H1 (cell line): ENCODE measurements around the gene OTUD5. TPM values are rescaled to one million over a fixed set of nuclear protein-coding genes. Genes with fewer than 3 reads are reported as not detected.
A peak's percentile ranks its signal among the peaks of the same experiment; 100 is the strongest.

Experiments used
- CTCF ChIA-PET: fragments of 300-600 bp; sonication (Branson Sonifier 250); formaldehyde crosslinking; loops from one replicate; lab custom pipeline; 2021; ENCODE audit not compliant: partially characterized antibody; lab: Charles Lee
- POLR2A ChIA-PET: fragments of 300-600 bp; sonication (Branson Sonifier 250); formaldehyde crosslinking; loops from one replicate; lab custom pipeline; 2021; ENCODE audit warnings: inconsistent platforms; ENCODE audit not compliant: partially characterized antibody; lab: Charles Lee
- DNase-seq, 2 experiments: peaks; one replicate each; pipeline versions ENCODE4 v3.0.0 to v3.0.0-alpha.2; 2010 to 2022; ENCODE audit warnings: low spot score in 2 of 2, low read depth in 1 of 2, mixed read lengths in 1 of 2
- FAIRE-seq: peaks from 2 replicates; lab custom pipeline; 2011; peaks lifted over from hg19 to GRCh38; lab: Jason Lieb, UNC
- H2AFZ ChIP-seq: 2 replicates; pipeline ENCODE4 v1.8.1; 2012; ENCODE audit warnings: low read length, inconsistent platforms
- H2AK5ac ChIP-seq: 2 replicates; pipeline ENCODE4 v1.6.1; 2013; ENCODE audit warnings: low read depth, low read length
- H2BK120ac ChIP-seq: replicated peaks from 2 replicates; pipeline ENCODE3; 2013; ENCODE audit warnings: low read depth, low read length, inconsistent platforms
- H2BK12ac ChIP-seq: 2 replicates; pipeline ENCODE4 v1.6.1; 2013; ENCODE audit warnings: low read depth, low read length
- H2BK15ac ChIP-seq: 2 replicates; pipeline ENCODE4 v1.6.1; 2013; ENCODE audit warnings: low read length
- H2BK20ac ChIP-seq: 2 replicates; pipeline ENCODE4 v1.6.1; 2013; ENCODE audit warnings: low read length
- H2BK5ac ChIP-seq: 2 replicates; pipeline ENCODE4 v1.6.1; 2013; ENCODE audit warnings: low read depth, low read length
- H3K14ac ChIP-seq: 2 replicates; pipeline ENCODE4 v1.6.1; 2013; ENCODE audit warnings: inconsistent platforms; ENCODE audit not compliant: insufficient read length
- H3K18ac ChIP-seq: 2 replicates; pipeline ENCODE4 v1.6.1; 2013; ENCODE audit warnings: low read length; ENCODE audit errors: extremely low read depth
- H3K23ac ChIP-seq: 2 replicates; pipeline ENCODE4 v1.6.1; 2013; ENCODE audit warnings: inconsistent platforms; ENCODE audit not compliant: insufficient read length
- H3K23me2 ChIP-seq: 2 replicates; pipeline ENCODE4 v1.6.1; 2013; ENCODE audit warnings: low read depth, low read length
- H3K27ac ChIP-seq: 2 replicates; pipeline ENCODE4 v1.6.1; 2011; ENCODE audit warnings: low read depth, low read length, inconsistent platforms
- H3K27me3 ChIP-seq, 4 experiments: replicated peaks in 1 of 4; 1 replicate in 1 of 4; 2 replicates in 3 of 4; pipeline versions ENCODE4 v1.6.1 to v1.8.1; 2011 to 2013; ENCODE audit warnings: low read length in 3 of 4, mild to moderate bottlenecking in 3 of 4, inconsistent platforms in 2 of 4, mixed read lengths in 2 of 4, moderate library complexity in 1 of 4; ENCODE audit not compliant: control insufficient read depth in 3 of 4, insufficient read depth in 3 of 4; ENCODE audit errors: extremely low read depth in 1 of 4
- H3K36me3 ChIP-seq, 4 experiments: 2 replicates each; pipeline versions ENCODE4 v1.6.1 to v1.8.1; 2011 to 2013; ENCODE audit warnings: mild to moderate bottlenecking in 4 of 4, low read length in 3 of 4, moderate library complexity in 2 of 4, control low read depth in 1 of 4, inconsistent platforms in 1 of 4; ENCODE audit not compliant: insufficient read depth in 4 of 4, control insufficient read depth in 2 of 4
- H3K4ac ChIP-seq: replicated peaks from 2 replicates; pipeline ENCODE3; 2013; ENCODE audit warnings: low read length, low read depth, mixed read lengths, inconsistent platforms; ENCODE audit not compliant: insufficient read length
- H3K4me1 ChIP-seq, 4 experiments: replicated peaks in 1 of 4; 1 replicate in 1 of 4; 2 replicates in 3 of 4; pipeline versions ENCODE4 v1.6.1 to v1.8.1; 2011 to 2013; ENCODE audit warnings: low read length in 3 of 4, inconsistent platforms in 2 of 4, mixed read lengths in 1 of 4; ENCODE audit not compliant: insufficient read depth in 4 of 4, control insufficient read depth in 3 of 4
- H3K4me2 ChIP-seq, 2 experiments: 2 replicates each; pipeline versions ENCODE4 v1.6.1 to v1.8.1; 2011 to 2013; ENCODE audit warnings: low read depth in 2 of 2, low read length in 2 of 2, control low read depth in 1 of 2, inconsistent platforms in 1 of 2, mild to moderate bottlenecking in 1 of 2; ENCODE audit not compliant: insufficient read depth in 1 of 2
- H3K4me3 ChIP-seq, 4 experiments: fragments of 200-600, 300-600 bp in 1 of 4; sonication (generic), shearing (Covaris generic), sonication (Bioruptor Twin) in 1 of 4; 2 replicates each; pipeline versions ENCODE4 v1.5.1 to v1.8.1; 2011 to 2016; ENCODE audit warnings: low read length in 4 of 4, low read depth in 3 of 4, control low read depth in 2 of 4, inconsistent platforms in 2 of 4, mild to moderate bottlenecking in 2 of 4, mixed read lengths in 1 of 4, moderate library complexity in 1 of 4; ENCODE audit not compliant: insufficient read depth in 2 of 4; ENCODE audit errors: extremely low read depth in 1 of 4
- H3K56ac ChIP-seq: replicated peaks from 2 replicates; pipeline ENCODE3; 2013; ENCODE audit warnings: low read depth, mild to moderate bottlenecking, mixed read lengths, low read length, inconsistent platforms; ENCODE audit not compliant: insufficient read length
- H3K79me1 ChIP-seq: 2 replicates; pipeline ENCODE4 v1.6.1; 2013; ENCODE audit warnings: low read depth, low read length, control low read depth
- H3K79me2 ChIP-seq, 2 experiments: 2 replicates each; pipeline versions ENCODE4 v1.6.1 to v1.8.1; 2012 to 2013; ENCODE audit warnings: low read length in 2 of 2, mild to moderate bottlenecking in 2 of 2, inconsistent platforms in 1 of 2; ENCODE audit not compliant: insufficient read depth in 2 of 2, control insufficient read depth in 1 of 2
- H3K9ac ChIP-seq, 4 experiments: replicated peaks in 1 of 4; 1 replicate in 1 of 4; 2 replicates in 3 of 4; pipeline versions ENCODE4 v1.6.1 to v1.8.1; 2011 to 2013; ENCODE audit warnings: low read depth in 3 of 4, low read length in 3 of 4, control low read depth in 2 of 4, mild to moderate bottlenecking in 2 of 4, moderate library complexity in 2 of 4, inconsistent platforms in 1 of 4; ENCODE audit errors: extremely low read depth in 1 of 4
- H3K9me3 ChIP-seq, 2 experiments: 2 replicates each; pipeline versions ENCODE4 v1.6.1 to v1.8.1; 2012 to 2013; ENCODE audit warnings: mild to moderate bottlenecking in 2 of 2, moderate library complexity in 2 of 2, control low read depth in 1 of 2, inconsistent platforms in 1 of 2, low read depth in 1 of 2, low read length in 1 of 2, mixed read lengths in 1 of 2; ENCODE audit not compliant: insufficient read depth in 2 of 2
- H4K20me1 ChIP-seq, 2 experiments: replicated peaks in 1 of 2; 2 replicates each; pipeline versions ENCODE3 to v1.8.1; 2011 to 2013; ENCODE audit warnings: inconsistent platforms in 2 of 2, low read length in 2 of 2, mild to moderate bottlenecking in 1 of 2; ENCODE audit not compliant: insufficient read depth in 2 of 2, control insufficient read depth in 1 of 2
- H4K5ac ChIP-seq: 2 replicates; pipeline ENCODE4 v1.6.1; 2013; ENCODE audit warnings: low read length, low read depth, mixed read lengths, inconsistent platforms; ENCODE audit not compliant: insufficient read length
- H4K8ac ChIP-seq: 2 replicates; pipeline ENCODE4 v1.8.0; 2013; ENCODE audit warnings: mild to moderate bottlenecking, moderate library complexity, low read length, inconsistent platforms; ENCODE audit not compliant: insufficient read depth; ENCODE audit errors: extremely low read depth
- H4K91ac ChIP-seq: replicated peaks from 2 replicates; pipeline ENCODE3; 2013; ENCODE audit warnings: low read length, mixed read lengths, inconsistent platforms; ENCODE audit not compliant: insufficient read length
- CHD2 ChIP-seq: IDR thresholded peaks from 2 replicates; pipeline ENCODE4 v1.6.1; 2012; ENCODE audit warnings: low read length, improper control_type of control experiment
- POLR2AphosphoS5 ChIP-seq: IDR thresholded peaks from 2 replicates; pipeline ENCODE4 v1.6.1; 2011; ENCODE audit warnings: low read depth, low read length
- POU5F1 ChIP-seq: IDR thresholded peaks from 2 replicates; pipeline ENCODE4 v1.6.1; 2011; ENCODE audit warnings: low read depth, mild to moderate bottlenecking, low read length, moderate library complexity
- RBBP5 ChIP-seq: IDR thresholded peaks from 2 replicates; pipeline ENCODE4 v1.7.1; 2012; ENCODE audit warnings: low read depth, mild to moderate bottlenecking, inconsistent platforms, low read length, moderate library complexity, borderline replicate concordance
- TBP ChIP-seq: IDR thresholded peaks from 2 replicates; pipeline ENCODE4 v1.6.1; 2011; ENCODE audit warnings: low read depth, low read length, improper control_type of control experiment
- YY1 ChIP-seq: IDR thresholded peaks from 2 replicates; pipeline ENCODE4 v1.6.1; 2011; ENCODE audit warnings: low read depth, mild to moderate bottlenecking, low read length
- WGBS, 2 experiments: shearing (Covaris generic) in 1 of 2; methylation state at CpG; one replicate each; pipeline versions ENCODE4 v1.1.6 to v1.1.7; 2013 to 2015; ENCODE audit warnings: low lambda C conversion rate in 2 of 2, mixed read lengths in 2 of 2, inconsistent platforms in 1 of 2, low coverage in 1 of 2, missing lambda C conversion rate in 1 of 2; ENCODE audit not compliant: insufficient replicate concordance in 2 of 2, insufficient coverage in 1 of 2, insufficient read length in 1 of 2; ENCODE audit errors: extremely low coverage in 1 of 2, missing lambda C conversion rate in 1 of 2; 5-methylcytosine and 5-hydroxymethylcytosine counted together
- polyA plus RNA-seq, 7 experiments: library from polyadenylated mRNA; depleted of rRNA in 3 of 7; stranded (reverse) in 5 of 7; unstranded in 2 of 7; fragments of >200 nt in 5 of 7; fragments of 200-250 nt in 2 of 7; gene quantifications; 1 replicate in 5 of 7; 2 replicates in 1 of 7; 4 replicates in 1 of 7; pipeline versions ENCODE4 v1.2.1 to v1.2.3, GENCODE V29; 2011 to 2013; ENCODE audit warnings: missing spikeins in 2 of 7, mixed read lengths in 2 of 7
- total RNA-seq: library from RNA; stranded (reverse); fragmentation: NEBNext Ultra II Directional; extraction: Animal tissue kit (Norgen Biotek cat#: 25700); gene quantifications from 2 replicates; pipeline ENCODE4 v1.2.1, GENCODE V29; 2021
- TF ChIP-seq, protein P1 (sequence below): IDR thresholded peaks from 2 replicates; pipeline ENCODE4 v1.6.1; 2011; ENCODE audit warnings: low read length, improper control_type of control experiment

Gene OTUD5
- total and polyA plus RNA-seq, 2 of the 8 experiments (the other 6 are each of a cell fraction or from before 2014, with no cell fraction given), result 46.3 to 53.5 TPM

DNA sequence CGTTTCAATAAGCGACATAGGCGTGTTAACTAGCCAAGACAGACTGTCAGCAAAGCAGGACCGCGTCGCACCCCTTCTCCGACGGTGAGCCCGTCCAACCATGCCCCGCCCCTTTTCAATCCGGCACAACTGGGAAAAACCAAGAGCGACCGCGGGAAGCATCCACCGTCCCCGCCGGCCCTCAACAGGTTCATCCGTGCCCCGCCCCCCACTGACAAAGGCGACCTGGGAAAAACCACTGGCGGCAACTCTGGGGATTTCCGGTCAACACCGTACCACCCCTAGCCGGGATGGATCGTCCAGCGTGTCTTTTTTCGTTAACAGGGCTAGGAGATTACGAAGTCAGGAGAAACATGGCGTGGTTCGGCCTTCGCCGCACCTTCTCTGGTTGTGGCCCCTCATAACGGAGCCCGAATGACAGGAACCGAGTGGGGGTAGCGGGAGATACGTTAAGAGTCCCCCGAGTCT is 60.2 kb downstream of the OTUD5 start:
- H3K4me2 ChIP-seq, result peak overlapping the region; percentile 85 to 94
- H2AK5ac ChIP-seq, result no peak overlapping the region
- peak overlapping the region; percentile 34 to 94 (median 86) for H3K9ac ChIP-seq
- no peak overlapping the region for H2BK20ac ChIP-seq
- peak overlapping the region; percentile 7 for H3K18ac ChIP-seq
- H3K4me1 ChIP-seq, result peaks cover 0 to 3% (median 2%) of the 10 kb centered on the region in 4 experiments; a peak in 3 of 7 replicates
- H3K27ac ChIP-seq, result peak overlapping the region; percentile 95
- no peak overlapping the region for H2BK120ac ChIP-seq
- peak overlapping the region; percentile 1 for H3K4ac ChIP-seq
- H3K36me3 ChIP-seq, result peaks cover 6 to 19% (median 13%) of the 10 kb centered on the region in 4 experiments; a peak in 6 of 8 replicates
- peak overlapping the region; percentile 96 for H2BK5ac ChIP-seq
- peak overlapping the region; percentile 5 for H4K5ac ChIP-seq
- H2BK12ac ChIP-seq, result no peak overlapping the region
- H3K14ac ChIP-seq, result no peak overlapping the region
- H2BK15ac ChIP-seq, result no peak overlapping the region
- peaks cover 7 to 8% of the 10 kb centered on the region in 2 experiments for H4K20me1 ChIP-seq
- FAIRE-seq, result no peak
- H4K91ac ChIP-seq, result peak overlapping the region; percentile 37
- H3K27me3 ChIP-seq, result no peaks in the 10 kb centered on the region
- H2AFZ ChIP-seq, result no peak overlapping the region
- H3K56ac ChIP-seq, result peak overlapping the region; percentile 3
- peak overlapping the region; percentile 78 to 94 (median 82) for H3K4me3 ChIP-seq
- peak in 1 of 2 experiments; percentile 81 for DNase-seq
- no peaks in the 10 kb centered on the region; the same call in 1 of the 2 replicates for H3K79me1 ChIP-seq
- H3K9me3 ChIP-seq, result no peaks in the 10 kb centered on the region
- peaks cover 5% of the 10 kb centered on the region for H3K23me2 ChIP-seq
- 0% methylated on average over 11 of the region's 38 CpGs; no CpG with 5 or more reads in 1 of the 2 experiments for WGBS, 2 experiments
- H4K8ac ChIP-seq, result peak overlapping the region; percentile 90; the same call in 1 of the 2 replicates
- ChIA-PET CTCF (interaction anchor here (1.3 kb wide), 2 partner anchors 12 to 40 kb away, joined by 4 to 6 read pairs; no protein-coding TSS in a partner anchor), POLR2A (interaction anchor here (0.7 to 4.7 kb wide), 24 partner anchors 9 to 243 kb away, joined by 3 to 49 read pairs (median 6); partner anchors contain the start of genes KCND1, PCSK1N and SLC35A2)
- peaks cover 0 to 24% of the 10 kb centered on the region in 2 experiments; a peak in 2 of 4 replicates for H3K79me2 ChIP-seq
- H3K23ac ChIP-seq, result no peak overlapping the region
- TF ChIP-seq POU5F1 (no peak), CHD2 (no peak), YY1 (no peak), POLR2AphosphoS5 (0 out of 2 replicates have a peak, but pooled peaks have one; percentile 13), TBP (no peak), RBBP5 (no peak)
- TF ChIP-seq, protein P1, sequence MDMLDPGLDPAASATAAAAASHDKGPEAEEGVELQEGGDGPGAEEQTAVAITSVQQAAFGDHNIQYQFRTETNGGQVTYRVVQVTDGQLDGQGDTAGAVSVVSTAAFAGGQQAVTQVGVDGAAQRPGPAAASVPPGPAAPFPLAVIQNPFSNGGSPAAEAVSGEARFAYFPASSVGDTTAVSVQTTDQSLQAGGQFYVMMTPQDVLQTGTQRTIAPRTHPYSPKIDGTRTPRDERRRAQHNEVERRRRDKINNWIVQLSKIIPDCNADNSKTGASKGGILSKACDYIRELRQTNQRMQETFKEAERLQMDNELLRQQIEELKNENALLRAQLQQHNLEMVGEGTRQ, result no peak
